ENCODE measurements around the gene GOLGA7B.

DNA sequence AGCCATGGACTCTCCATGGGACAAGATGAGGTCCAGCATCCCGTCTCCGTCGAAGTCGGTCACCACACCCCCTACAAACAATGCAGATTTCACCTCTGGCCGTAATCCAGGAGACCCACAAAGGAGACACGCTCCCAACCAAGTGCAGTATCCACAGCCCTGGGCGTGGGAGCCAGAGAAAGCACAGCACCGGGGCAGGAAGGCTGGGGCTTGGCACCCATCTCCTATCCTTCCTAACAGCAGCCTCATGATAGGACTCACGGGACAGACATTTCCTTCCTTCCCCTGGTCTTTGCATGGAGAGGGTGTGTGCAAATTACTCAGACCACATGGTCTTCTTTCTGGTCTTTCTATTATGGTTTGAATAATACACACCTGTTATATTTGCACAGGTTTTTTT lies 46.3 kb downstream of the GOLGA7B start:
- TF ChIP-seq, protein P1, sequence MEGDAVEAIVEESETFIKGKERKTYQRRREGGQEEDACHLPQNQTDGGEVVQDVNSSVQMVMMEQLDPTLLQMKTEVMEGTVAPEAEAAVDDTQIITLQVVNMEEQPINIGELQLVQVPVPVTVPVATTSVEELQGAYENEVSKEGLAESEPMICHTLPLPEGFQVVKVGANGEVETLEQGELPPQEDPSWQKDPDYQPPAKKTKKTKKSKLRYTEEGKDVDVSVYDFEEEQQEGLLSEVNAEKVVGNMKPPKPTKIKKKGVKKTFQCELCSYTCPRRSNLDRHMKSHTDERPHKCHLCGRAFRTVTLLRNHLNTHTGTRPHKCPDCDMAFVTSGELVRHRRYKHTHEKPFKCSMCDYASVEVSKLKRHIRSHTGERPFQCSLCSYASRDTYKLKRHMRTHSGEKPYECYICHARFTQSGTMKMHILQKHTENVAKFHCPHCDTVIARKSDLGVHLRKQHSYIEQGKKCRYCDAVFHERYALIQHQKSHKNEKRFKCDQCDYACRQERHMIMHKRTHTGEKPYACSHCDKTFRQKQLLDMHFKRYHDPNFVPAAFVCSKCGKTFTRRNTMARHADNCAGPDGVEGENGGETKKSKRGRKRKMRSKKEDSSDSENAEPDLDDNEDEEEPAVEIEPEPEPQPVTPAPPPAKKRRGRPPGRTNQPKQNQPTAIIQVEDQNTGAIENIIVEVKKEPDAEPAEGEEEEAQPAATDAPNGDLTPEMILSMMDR (IDR thresholded peaks at IDR 0.05; ENCODE audit: low read depth, low read length), result no peak
- no peak for TF ChIP-seq EZH2phosphoT487 (IDR thresholded peaks at IDR 0.05; ENCODE audit: low read depth)
